SK-N-SH treated with all-trans-retinoic acid at 6 μM for 48 hours (cell line): Measurements from ENCODE around the gene BMP8B.

Experiments used
- ATAC-seq: fragments of 200-7000 bp; cut with Tn5 transposase; 3 replicates; pipeline ENCODE4 v1.9.1; 2020; ENCODE audit warnings: mild to moderate bottlenecking, moderate library complexity
- ARNTL ChIP-seq: fragments of 450-650 bp; formaldehyde crosslinking; IDR thresholded peaks from 2 replicates; pipeline ENCODE4 v1.5.0; 2020; ENCODE audit warnings: low read depth, mild to moderate bottlenecking, moderate library complexity, borderline replicate concordance
- BACH2 ChIP-seq: fragments of 250-450 bp; sonication (Bioruptor Pico); IDR thresholded peaks from 2 replicates; pipeline ENCODE4 v1.9.0; 2021; ENCODE audit warnings: mild to moderate bottlenecking, borderline replicate concordance
- CSDC2 ChIP-seq: fragments of 250-450 bp; sonication (Bioruptor Pico); IDR thresholded peaks from 2 replicates; pipeline ENCODE4 v1.5.0; 2020; ENCODE audit warnings: mild to moderate bottlenecking, moderate library complexity
- GLIS3 ChIP-seq: fragments of 250-450 bp; sonication (Bioruptor Pico); IDR thresholded peaks from 2 replicates; pipeline ENCODE4 v1.5.0; 2020; ENCODE audit warnings: mild to moderate bottlenecking, moderate library complexity
- PPARA ChIP-seq: fragments of 250-450 bp; sonication (Bioruptor Pico); IDR thresholded peaks from 2 replicates; pipeline ENCODE4 v1.5.0; 2020; ENCODE audit warnings: mild to moderate bottlenecking, borderline replicate concordance
- RARB ChIP-seq: fragments of 250-450 bp; sonication (Bioruptor Pico); IDR thresholded peaks from 2 replicates; pipeline ENCODE4 v1.8.0; 2021; ENCODE audit warnings: mild to moderate bottlenecking, moderate library complexity
- SNAI2 ChIP-seq: fragments of 250-450 bp; sonication (Bioruptor Pico); IDR thresholded peaks from 2 replicates; pipeline ENCODE4 v1.5.0; 2020; ENCODE audit warnings: mild to moderate bottlenecking, moderate library complexity
- TCF4 ChIP-seq: fragments of 250-450 bp; sonication (Bioruptor Pico); IDR thresholded peaks from 2 replicates; pipeline ENCODE4 v1.8.0; 2021; ENCODE audit warnings: mild to moderate bottlenecking, moderate library complexity, borderline replicate concordance
- TOX ChIP-seq: fragments of 250-450 bp; sonication (Bioruptor Pico); IDR thresholded peaks from 2 replicates; pipeline ENCODE4 v1.8.0; 2021; ENCODE audit warnings: mild to moderate bottlenecking, moderate library complexity, borderline replicate concordance
- ZC3H10 ChIP-seq: fragments of 250-450 bp; sonication (Bioruptor Pico); IDR thresholded peaks from 2 replicates; pipeline ENCODE4 v1.5.1; 2021; ENCODE audit warnings: mild to moderate bottlenecking, moderate library complexity
- ZFP3 ChIP-seq: fragments of 250-450 bp; sonication (Bioruptor Pico); IDR thresholded peaks from 2 replicates; pipeline ENCODE4 v1.5.0; 2020; ENCODE audit warnings: mild to moderate bottlenecking, moderate library complexity
- ZNF565 ChIP-seq: fragments of 450-650 bp; formaldehyde crosslinking; conservative IDR thresholded peaks from 2 replicates; pipeline ENCODE4 v1.5.0; 2020; ENCODE audit warnings: low read depth, mild to moderate bottlenecking, moderate library complexity
- ZNF70 ChIP-seq: fragments of 450-650 bp; formaldehyde crosslinking; IDR thresholded peaks from 2 replicates; pipeline ENCODE4 v1.5.0; 2020; ENCODE audit warnings: mild to moderate bottlenecking, moderate library complexity
- ZNF8 ChIP-seq: fragments of 450-650 bp; formaldehyde crosslinking; IDR thresholded peaks from 2 replicates; pipeline ENCODE4 v1.5.0; 2020; ENCODE audit warnings: mild to moderate bottlenecking, moderate library complexity
- TF ChIP-seq, protein P1 (sequence below): fragments of 250-450 bp; sonication (Bioruptor Pico); IDR thresholded peaks from 2 replicates; pipeline ENCODE4 v1.5.0; 2020; ENCODE audit warnings: mild to moderate bottlenecking, moderate library complexity
- TF ChIP-seq, protein P2 (sequence below): fragments of 250-450 bp; sonication (Bioruptor Pico); IDR thresholded peaks from 2 replicates; pipeline ENCODE4 v1.5.1; 2021; ENCODE audit warnings: mild to moderate bottlenecking, moderate library complexity
- TF ChIP-seq, protein P3 (sequence below): fragments of 250-450 bp; sonication (Bioruptor Pico); IDR thresholded peaks from 2 replicates; pipeline ENCODE4 v1.8.0; 2021; ENCODE audit warnings: low read depth, mild to moderate bottlenecking, moderate library complexity, borderline replicate concordance
- TF ChIP-seq, protein P4 (sequence below): fragments of 250-450 bp; sonication (Bioruptor Pico); IDR thresholded peaks from 2 replicates; pipeline ENCODE4 v1.5.1; 2020; ENCODE audit warnings: low read depth, mild to moderate bottlenecking, moderate library complexity
- TF ChIP-seq, protein P5 (sequence below): fragments of 250-450 bp; sonication (Bioruptor Pico); IDR thresholded peaks from 2 replicates; pipeline ENCODE4 v1.8.0; 2020; ENCODE audit warnings: mild to moderate bottlenecking, moderate library complexity, borderline replicate concordance

BMP8B gene

DNA sequence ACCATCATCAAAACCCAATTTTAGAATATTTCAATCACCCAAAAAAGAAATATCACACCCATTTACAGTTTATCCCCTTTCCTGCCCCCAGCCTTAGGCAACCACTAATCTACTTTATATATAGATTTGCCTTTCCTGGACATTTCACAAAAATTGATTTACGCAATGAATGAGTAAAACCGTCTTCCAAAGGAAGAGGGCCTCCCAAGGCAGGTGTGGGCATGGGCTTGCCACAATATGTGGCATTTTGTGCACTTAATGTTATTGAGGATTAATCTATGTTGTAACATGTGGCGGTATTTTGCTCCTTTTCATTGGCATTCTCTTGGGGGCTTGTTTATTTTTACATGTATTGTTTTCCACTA is 11.8 kb upstream of the BMP8B start:
- no peak for TF ChIP-seq CSDC2 (CRISPR knock-in tag)
- no peak for TF ChIP-seq ZFP3 (CRISPR knock-in tag)
- TF ChIP-seq, protein P1, sequence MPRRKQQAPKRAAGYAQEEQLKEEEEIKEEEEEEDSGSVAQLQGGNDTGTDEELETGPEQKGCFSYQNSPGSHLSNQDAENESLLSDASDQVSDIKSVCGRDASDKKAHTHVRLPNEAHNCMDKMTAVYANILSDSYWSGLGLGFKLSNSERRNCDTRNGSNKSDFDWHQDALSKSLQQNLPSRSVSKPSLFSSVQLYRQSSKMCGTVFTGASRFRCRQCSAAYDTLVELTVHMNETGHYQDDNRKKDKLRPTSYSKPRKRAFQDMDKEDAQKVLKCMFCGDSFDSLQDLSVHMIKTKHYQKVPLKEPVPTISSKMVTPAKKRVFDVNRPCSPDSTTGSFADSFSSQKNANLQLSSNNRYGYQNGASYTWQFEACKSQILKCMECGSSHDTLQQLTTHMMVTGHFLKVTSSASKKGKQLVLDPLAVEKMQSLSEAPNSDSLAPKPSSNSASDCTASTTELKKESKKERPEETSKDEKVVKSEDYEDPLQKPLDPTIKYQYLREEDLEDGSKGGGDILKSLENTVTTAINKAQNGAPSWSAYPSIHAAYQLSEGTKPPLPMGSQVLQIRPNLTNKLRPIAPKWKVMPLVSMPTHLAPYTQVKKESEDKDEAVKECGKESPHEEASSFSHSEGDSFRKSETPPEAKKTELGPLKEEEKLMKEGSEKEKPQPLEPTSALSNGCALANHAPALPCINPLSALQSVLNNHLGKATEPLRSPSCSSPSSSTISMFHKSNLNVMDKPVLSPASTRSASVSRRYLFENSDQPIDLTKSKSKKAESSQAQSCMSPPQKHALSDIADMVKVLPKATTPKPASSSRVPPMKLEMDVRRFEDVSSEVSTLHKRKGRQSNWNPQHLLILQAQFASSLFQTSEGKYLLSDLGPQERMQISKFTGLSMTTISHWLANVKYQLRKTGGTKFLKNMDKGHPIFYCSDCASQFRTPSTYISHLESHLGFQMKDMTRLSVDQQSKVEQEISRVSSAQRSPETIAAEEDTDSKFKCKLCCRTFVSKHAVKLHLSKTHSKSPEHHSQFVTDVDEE (CRISPR knock-in tag), result no peak
- TF ChIP-seq, protein P2, sequence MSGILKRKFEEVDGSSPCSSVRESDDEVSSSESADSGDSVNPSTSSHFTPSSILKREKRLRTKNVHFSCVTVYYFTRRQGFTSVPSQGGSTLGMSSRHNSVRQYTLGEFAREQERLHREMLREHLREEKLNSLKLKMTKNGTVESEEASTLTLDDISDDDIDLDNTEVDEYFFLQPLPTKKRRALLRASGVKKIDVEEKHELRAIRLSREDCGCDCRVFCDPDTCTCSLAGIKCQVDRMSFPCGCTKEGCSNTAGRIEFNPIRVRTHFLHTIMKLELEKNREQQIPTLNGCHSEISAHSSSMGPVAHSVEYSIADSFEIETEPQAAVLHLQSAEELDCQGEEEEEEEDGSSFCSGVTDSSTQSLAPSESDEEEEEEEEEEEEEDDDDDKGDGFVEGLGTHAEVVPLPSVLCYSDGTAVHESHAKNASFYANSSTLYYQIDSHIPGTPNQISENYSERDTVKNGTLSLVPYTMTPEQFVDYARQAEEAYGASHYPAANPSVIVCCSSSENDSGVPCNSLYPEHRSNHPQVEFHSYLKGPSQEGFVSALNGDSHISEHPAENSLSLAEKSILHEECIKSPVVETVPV (CRISPR knock-in tag), result no peak
- no peak for TF ChIP-seq ZC3H10 (CRISPR knock-in tag)
- TF ChIP-seq SNAI2, result no peak
- TF ChIP-seq ZNF8, result no peak
- TF ChIP-seq, protein P3, sequence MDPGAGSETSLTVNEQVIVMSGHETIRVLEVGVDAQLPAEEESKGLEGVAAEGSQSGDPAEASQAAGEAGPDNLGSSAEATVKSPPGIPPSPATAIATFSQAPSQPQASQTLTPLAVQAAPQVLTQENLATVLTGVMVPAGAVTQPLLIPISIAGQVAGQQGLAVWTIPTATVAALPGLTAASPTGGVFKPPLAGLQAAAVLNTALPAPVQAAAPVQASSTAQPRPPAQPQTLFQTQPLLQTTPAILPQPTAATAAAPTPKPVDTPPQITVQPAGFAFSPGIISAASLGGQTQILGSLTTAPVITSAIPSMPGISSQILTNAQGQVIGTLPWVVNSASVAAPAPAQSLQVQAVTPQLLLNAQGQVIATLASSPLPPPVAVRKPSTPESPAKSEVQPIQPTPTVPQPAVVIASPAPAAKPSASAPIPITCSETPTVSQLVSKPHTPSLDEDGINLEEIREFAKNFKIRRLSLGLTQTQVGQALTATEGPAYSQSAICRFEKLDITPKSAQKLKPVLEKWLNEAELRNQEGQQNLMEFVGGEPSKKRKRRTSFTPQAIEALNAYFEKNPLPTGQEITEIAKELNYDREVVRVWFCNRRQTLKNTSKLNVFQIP, result no peak
- no peak for TF ChIP-seq BACH2
- ATAC-seq, result no peak

DNA sequence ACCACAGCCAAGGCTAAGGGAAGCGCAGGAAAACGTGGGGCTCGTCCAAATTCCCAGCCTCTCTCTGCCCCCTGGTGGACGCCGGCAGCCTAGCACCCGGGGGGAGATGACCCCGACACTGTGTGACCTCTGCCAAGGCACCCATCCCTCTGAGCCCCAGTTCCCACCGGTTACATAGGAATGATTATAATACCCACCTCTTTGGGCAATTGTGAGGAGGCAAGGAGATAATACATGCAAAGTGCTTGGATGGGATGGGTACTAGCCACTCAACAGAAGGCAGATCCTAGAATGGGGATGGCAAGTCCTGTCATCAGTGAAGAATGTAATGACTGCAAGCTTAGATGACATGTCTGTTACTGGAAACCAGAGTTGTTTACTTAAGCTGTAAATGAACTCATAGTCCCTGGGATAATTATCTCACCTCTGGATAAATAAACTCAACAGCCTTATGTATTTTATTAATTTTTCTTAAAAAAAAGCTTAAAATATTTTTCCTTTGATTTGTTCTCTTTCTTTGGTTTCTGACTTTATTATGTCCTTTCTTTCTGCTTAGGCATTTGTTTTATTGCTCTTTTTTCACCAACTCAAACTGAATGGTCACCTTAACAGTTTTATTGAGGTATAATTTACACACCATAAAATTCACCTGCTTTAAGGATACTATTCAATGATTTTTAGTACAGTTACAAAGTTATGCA is 11.3 kb upstream of the BMP8B start:
- ATAC-seq, result peak; percentile 97
- TF ChIP-seq TCF4 (CRISPR knock-in tag) (no peak), TOX (CRISPR knock-in tag) (no peak), GLIS3 (CRISPR knock-in tag) (no peak), ZNF70 (CRISPR knock-in tag) (no peak), ZNF565 (CRISPR knock-in tag) (no peak), RARB (CRISPR knock-in tag) (no peak), ARNTL (CRISPR knock-in tag) (no peak), ZC3H10 (CRISPR knock-in tag) (no peak), CSDC2 (CRISPR knock-in tag) (no peak), ZFP3 (CRISPR knock-in tag) (no peak), PPARA (CRISPR knock-in tag) (no peak)
- TF ChIP-seq, protein P1 (CRISPR knock-in tag), result no peak
- TF ChIP-seq, protein P3, result no peak
- TF ChIP-seq, protein P2 (CRISPR knock-in tag), result no peak
- TF ChIP-seq, protein P4, sequence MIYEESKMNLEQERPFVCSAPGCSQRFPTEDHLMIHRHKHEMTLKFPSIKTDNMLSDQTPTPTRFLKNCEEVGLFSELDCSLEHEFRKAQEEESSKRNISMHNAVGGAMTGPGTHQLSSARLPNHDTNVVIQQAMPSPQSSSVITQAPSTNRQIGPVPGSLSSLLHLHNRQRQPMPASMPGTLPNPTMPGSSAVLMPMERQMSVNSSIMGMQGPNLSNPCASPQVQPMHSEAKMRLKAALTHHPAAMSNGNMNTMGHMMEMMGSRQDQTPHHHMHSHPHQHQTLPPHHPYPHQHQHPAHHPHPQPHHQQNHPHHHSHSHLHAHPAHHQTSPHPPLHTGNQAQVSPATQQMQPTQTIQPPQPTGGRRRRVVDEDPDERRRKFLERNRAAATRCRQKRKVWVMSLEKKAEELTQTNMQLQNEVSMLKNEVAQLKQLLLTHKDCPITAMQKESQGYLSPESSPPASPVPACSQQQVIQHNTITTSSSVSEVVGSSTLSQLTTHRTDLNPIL, result no peak
- TF ChIP-seq, protein P5, sequence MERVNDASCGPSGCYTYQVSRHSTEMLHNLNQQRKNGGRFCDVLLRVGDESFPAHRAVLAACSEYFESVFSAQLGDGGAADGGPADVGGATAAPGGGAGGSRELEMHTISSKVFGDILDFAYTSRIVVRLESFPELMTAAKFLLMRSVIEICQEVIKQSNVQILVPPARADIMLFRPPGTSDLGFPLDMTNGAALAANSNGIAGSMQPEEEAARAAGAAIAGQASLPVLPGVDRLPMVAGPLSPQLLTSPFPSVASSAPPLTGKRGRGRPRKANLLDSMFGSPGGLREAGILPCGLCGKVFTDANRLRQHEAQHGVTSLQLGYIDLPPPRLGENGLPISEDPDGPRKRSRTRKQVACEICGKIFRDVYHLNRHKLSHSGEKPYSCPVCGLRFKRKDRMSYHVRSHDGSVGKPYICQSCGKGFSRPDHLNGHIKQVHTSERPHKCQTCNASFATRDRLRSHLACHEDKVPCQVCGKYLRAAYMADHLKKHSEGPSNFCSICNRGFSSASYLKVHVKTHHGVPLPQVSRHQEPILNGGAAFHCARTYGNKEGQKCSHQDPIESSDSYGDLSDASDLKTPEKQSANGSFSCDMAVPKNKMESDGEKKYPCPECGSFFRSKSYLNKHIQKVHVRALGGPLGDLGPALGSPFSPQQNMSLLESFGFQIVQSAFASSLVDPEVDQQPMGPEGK (CRISPR knock-in tag), result no peak

DNA sequence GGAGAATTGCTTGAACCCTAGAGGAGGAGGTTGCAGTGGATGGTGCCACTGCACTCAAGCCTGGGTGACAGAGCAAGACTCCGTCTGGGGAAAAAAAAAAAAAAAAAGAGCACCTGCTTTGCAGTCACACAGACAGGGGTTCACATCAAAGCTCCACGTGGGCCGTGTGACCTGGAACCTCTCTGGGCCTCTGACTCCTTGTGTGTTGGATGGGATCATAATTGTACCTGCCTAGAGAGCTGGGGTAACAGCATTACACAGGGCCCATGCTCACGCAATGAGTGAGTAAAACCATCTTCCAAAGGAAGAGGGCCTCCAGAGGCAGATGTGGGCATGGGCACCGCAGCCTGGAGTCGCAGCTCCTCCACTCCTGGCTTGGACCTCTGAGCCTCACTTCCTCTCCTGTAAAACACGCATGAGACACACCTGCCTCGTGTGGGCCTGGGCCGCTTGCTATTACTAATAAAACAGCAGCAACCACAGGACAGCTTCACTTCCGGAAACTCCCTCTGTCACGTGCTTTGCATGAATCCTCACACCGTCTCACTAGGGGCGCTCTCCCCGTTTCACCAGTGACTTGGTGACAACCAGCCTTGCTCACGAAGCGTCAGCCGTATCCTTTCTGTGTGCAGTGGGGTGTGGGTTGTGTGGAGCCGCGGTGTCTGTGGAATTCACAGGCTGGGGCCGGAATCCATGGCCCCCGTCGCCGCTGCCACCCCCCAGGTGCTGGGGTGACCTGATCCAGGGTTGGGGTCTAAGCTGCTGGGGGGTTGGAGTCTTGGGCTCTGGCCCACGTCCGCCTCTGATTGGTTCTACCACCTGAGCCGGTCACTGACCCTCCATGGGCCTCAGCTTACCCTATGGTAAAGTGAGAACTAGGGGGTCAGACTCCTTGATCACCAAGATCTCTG is 10.4 kb upstream of the BMP8B start:
- ATAC-seq, result peak; percentile 29
